Measurements from ENCODE around the gene SLC12A8. TPM values are rescaled to one million over a fixed set of nuclear protein-coding genes. Genes with fewer than 3 reads are reported as not detected.
"Not testable (repeated sequence)": the region's sequence is repeated elsewhere in the genome, so short reads cannot be mapped to it uniquely, and the experiment has no call there.

Gene SLC12A8
- total RNA-seq, 1 donor from 2014 or later = 2.3 TPM

DNA sequence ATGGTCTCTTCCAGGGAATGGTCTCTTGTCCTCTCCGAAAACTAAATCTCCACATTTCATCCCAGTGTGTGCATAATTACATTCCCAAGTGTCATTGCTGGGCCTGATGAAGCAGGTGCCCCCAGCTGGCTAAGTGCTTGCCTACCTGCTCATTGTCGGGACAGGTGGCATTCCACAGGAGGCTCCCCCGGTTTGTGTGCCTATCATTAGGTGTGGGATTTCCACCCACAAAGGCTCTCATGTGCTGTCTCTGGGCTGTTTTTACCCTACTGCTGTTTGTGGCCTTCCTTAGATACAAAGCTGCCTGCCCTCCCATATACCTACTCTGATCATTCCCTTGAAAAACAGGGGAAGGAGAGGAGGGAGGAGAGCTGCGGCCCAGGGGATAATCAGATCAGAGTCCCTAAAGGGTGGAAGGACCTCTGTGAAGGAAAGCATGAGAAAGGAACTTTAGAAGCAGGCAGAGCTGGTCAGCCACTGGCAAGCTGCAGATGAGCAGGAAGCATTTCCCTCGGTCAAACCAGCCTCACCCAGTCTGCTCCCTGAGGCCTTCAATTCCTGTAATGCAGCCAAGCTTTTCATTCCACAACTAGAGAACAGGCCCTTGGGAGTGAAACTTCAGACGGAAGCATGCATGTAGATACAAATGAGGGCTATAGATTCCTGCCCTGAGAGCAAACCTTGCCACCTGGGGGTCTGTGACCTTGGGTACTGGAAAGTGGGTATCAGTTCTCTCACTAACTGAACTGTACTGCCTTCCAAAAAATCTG is 96.1 kb downstream of the SLC12A8 start:
- no peak for DNase-seq (ENCODE audit: low spot score)

DNA sequence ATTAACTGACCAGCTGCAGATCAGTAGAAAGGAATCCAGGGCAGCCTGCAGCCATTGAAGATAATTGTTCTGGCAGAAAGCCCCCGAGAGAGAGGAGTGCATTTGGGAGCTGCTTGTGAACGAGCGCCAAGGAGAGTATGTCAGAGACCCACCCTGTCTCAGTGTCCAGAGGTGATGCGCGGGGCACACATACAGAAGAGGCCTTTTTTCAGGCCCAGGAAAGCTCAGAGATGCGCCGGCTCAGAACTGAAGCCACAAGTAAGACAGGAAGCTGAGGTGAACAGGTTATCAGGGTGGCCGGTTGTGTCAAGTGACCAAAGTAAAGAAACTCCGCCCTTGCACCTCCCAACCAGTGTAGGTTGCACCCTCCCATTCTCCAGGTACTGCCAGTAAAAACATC is 96.9 kb downstream of the SLC12A8 start:
- DNase-seq (ENCODE audit: low spot score) = no peak

DNA sequence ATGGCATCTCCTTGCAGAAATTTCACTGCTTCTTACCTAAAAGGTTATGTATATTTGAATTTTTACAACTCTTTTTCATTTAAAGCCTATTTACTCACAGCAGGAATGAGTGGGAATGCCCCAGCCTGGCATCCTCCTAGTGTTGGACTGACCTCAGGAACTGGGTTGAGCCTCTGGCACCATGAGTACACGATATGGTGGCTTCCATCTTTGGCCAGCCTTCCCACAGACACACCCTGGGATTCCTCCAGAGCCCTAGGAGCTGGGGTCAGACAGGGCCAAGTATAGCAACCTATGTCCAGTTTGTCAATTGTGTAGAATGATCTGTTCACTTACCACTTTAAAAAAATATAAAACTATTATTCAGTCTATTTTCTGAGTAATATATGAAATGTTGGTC is 99.6 kb downstream of the SLC12A8 start:
- no peak for DNase-seq (ENCODE audit: low spot score)

DNA sequence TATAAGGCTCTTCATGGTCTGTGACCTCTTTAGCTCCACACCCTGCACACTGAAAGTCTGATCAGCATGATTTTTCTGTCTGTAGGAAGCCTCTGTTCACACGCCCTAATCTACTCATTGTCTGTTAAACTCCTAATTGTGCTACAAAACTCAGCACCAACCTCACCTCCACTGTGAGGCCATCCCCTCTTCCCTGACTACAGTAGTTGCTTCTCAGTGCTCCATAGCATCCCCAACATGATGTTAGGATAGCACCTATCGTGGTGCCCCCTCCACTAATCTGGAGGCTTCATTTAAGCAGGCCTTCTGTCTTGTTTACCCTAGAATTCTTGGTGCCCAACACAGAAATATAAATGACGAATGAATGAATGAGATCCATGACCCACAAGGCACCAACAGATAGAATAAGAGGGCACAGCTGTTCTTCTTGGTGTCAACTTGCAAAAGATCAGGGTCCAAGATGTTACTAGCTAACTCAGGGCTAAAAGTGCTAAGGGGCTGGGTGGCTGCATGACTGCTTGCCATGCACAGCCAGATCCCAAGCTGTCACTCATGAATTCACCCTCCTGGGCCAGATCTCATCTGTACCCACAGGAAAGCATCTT is 101.6 kb downstream of the SLC12A8 start:
- no peak for DNase-seq (ENCODE audit: low spot score)

DNA sequence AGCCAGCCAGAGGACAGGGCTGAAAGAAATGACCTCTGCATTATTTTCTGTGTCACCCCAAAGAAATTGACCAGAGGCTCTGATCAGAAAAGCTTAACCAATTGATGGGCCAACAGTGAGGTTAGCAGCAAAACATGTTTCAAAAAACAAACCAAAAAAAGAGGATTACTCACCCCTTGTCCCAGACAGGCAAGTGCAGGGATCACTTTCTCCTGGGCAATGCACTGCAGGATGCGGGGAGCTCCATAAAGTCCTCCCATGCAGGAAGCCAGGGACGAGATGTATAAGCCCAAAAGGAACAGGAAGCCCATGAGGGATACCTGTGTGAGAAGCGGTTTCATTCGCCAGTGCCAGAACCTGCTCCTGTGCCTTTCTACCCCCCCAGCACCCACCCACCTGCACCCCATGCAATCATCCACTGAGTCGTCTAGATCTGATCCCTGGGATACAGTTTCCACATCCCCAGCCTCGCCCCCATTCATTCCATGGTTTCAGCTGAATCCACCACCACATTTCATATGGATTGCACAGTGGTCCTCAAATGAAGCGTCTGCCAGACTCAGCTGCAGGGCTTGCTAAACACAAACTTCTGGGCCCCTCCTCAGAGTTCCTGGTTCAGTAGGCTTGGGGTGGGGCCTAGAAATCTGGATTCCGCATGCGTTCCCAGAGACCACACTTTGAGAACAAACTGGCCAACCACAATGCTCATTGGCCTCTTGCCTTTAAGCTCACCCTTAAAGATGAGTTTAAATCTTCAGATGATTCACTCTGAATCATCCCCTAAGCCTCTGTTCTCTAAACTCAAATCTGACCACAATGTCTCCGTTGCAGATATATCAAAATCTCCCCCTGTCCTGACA is 102.3 kb downstream of the SLC12A8 start:
- no peak for DNase-seq (ENCODE audit: low spot score)

DNA sequence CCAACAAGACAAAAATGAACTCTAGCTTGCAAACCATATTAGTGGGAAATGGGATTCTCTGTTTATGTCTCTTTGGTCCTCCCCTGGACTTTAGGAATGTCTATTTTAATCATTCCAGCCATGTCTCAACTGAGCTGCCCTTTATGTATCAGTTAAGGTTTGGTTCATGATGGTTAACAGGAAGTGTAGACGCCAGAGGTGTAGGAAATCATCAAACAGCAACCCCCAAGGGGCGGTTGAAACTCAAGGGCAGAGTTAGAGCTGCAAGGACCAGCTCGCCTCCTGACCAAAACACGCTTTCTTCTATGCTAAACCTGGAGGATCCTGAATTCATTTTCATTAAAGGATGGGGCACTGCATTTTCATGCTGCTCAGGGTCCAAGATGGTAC is 103.0 kb downstream of the SLC12A8 start:
- DNase-seq (ENCODE audit: low spot score) = no peak

DNA sequence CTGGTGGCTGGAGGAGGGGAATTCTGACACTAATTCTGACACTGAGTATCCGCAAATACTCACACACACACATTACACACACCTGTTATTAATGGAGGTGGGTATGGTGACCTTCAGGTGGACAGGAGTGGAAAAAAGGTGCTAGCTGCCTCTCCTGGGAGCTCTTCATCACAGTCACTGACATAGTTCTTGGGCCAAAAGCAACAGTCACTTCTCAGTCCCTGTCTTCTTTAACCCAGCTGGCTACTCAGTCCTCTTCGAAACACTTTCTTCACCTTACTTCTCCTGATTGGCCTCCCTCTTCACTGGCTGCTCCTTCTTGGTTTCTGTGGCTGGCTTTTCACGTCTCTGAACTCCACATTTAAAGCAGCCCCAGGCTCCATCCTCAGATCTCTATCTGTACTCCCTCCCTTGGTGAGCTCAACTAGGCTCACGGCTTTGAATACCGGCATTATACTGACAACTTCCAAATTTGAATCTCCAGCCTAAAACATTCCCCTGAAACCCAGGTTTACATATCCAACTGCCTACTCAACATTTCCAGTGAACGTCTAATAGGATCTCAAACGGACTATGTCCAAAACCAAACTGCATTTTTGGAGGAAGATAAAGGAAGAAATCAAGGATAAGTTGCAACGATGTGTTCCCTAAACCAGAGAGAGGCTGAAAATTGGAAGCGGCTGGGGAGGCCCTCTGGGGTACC is 103.6 kb downstream of the SLC12A8 start:
- no peak for DNase-seq (ENCODE audit: low spot score)

DNA sequence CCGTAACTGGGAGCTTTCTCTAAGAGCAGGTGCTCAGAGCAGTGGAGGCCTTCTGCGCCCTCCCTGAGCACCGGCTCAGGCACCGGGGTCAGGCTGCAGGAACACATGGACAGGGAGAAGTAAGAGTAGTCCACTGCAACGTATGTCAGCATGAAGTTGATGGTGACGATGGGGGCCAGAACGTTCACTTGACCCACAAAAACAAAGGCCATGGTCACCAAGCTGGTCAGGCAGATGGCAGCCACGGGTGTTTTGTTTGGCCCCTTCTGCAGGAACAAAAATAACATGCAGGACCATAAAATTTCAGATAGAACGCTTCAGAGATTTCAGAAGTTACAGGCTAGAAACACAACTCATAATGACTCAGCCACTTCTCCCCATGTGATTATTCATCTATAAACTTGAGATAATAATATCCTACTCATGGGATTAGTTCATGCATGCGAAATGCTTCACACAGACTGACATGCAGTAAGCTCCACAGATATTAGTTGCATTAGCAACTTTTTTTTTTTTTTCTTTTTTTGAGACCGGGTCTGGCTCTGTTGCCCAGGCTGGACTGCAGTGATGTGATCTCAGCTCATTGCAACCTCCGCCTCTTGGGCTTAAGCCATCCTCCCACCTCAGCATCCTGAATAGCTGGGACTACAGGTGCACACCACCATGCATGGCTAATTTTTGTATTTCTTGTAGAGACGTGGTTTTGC is 104.5 kb downstream of the SLC12A8 start:
- no peak for DNase-seq (ENCODE audit: low spot score)

DNA sequence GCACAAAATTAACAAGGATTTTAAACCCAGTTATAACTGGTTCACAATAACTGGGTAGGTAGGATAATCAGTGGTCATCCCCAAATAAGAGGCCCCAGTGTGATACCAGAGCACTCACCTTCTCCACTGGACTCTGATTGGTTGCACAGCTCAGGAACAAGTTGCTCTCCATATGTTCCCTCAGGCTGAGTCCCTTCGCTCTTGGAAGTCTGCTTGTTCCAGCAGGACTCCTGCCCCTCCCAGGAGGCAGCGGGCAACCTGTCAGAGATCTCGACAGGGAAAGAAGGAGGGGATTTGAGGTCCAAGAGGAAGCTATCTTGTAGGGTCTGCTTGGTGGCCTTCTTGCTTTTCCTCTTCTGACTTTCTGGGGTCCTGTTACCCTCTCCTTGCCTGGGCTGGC is 105.2 kb downstream of the SLC12A8 start:
- no peak for DNase-seq (ENCODE audit: low spot score)

DNA sequence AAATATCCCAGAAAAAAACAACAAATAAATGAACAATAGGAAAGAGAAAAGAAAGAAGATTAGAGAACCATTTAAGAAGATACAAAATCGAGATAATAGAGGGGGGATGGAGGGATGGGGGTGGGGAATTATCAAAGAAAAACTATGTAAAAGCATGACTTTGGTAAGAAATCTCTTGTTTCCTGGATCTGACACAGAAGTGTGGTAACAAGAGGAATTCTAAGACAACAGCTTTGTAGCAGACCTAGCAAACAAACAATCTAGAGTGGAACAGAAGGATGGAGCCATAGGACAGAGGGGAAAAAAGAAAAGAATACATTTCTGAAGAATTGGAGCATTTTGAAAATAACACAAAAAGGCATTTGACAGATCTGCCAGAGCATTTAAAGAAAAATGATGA is 107.4 kb downstream of the SLC12A8 start:
- no peak for DNase-seq (ENCODE audit: low spot score)

DNA sequence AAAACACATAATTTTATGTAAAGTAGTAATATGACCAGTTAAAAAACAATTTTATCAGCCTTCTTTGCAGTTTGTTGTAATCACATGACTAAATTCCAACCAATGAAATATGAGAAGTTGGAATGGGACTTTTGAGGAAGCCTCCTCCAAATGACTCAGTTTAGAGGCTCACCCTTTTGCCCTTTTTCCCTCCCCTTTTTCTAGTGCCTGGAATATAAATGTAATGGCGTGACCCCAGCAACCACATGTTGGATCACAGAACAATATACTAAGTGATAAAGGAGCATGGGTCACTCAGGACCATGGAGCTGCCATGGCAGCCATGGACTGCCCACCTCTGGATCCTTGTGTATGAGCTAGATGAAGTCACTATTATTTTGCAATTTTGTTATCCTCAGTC is 107.9 kb downstream of the SLC12A8 start:
- DNase-seq (ENCODE audit: low spot score) = no peak

DNA sequence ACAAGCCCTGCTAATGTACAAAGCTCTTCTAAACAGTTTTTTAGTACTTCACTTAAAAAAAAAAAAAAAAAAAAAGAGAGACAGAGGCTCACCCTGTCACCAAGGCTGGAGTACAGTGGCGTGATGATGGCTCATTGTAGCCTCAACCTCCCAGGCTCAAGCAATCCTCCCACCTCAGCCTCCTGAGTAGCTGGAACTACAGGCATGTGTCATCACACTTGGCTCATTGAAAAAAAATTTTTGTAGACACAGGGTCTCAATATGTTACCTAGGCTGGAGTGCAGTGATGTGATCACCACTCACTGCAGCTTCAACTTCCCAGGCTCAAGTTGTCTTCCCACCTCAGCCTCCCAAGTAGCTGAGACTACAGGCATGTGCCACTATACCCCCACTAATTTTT is 109.1 kb downstream of the SLC12A8 start:
- DNase-seq (ENCODE audit: low spot score) = no peak

DNA sequence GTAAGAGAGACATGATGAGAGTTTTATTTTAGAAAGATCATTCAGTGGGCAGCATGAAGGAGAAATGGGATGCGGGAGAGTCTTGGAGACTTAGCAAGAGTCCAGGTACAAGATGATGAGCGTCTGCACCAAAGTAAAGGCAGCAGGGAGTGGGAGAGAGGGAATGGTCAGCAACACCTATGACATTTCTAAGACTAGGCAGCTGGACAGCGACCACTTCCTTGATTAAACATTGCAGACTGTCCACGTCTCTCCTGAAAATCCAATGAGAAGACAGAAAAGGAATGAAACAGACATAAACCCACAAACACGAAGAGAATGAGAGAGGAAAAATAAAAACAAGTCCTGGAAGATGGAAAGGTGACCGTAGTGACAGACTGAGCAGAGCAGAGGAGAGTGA is 110.1 kb downstream of the SLC12A8 start:
- DNase-seq (ENCODE audit: low spot score) = no peak

DNA sequence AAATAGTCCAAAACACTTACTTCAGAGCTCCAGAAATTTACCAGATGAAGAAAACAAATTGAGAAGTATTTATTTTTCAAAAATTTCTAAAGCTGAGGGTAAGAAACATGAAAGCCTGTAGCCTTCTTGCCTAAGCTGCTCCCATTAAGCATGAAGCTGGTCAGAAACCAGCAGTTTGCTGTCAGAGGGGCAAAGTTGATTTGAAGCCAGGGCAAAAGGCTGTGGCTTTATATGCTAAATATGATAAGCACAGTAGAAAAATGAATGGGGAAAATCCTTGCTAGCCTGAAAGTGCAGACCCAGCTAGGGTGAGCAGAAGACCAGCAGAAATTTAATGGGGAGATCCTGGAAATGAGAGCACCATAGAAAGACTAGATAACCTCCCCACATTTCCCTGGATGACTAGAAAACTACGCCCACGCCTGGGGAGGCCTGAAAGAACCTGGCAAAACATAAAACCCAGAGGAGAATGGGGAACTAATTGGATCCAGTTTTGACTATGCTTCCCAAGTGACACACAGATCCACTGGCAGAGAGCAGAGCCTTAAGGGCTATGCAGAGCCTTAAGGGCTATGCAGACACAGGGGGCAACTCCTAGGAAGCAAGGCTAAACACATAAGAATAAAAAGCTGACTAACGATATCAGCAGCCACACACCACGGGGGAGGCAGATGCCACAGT is 113.8 kb downstream of the SLC12A8 start:
- DNase-seq (ENCODE audit: low spot score) = no peak

DNA sequence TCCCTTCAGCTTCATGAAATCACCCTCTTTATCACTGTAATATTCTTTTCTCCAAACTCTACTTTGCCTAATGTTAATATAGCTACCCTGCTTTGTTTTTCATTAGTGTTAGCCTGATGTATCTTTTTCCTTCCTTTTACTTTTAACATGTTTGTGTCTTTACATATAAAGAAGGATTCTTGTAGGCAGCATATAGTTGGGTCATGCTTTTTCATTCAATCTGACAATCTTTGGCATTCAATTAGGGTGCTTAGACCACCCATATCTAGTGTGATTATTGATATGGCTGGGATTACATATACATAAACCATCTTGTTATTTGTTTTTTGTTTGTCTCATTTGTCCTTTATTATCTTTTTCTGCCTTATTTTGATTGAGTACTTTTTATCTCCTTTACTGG is 121.9 kb downstream of the SLC12A8 start:
- DNase-seq (ENCODE audit: low spot score) = no peak

DNA sequence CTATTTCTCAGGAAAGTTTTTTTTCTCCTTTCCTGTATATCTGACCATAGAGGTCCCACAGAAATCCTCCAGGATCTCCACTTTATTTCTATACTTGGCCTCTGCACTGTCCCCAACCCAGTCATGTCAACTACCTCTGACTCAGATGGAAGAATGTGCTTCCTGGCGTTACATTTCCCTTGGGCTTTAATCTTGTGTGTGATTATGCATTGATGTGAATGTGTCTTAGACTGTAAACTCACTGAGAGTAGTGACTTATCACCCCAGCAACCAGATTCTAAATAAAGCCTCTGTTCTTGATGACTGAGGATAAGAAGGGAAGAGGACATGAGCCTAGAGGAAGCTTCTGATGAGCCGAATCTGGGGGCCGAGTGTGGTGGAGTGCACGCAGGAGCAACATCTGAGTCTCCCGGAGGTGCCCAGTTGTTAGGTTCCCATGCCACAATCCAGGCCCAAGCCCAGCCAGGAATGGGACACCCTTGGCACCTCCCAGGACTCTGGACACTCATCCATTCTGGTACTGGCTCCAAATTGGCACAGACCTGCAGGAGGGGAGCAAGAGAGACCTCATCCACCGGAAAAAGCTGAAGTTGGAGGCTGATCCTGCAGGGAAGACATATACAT is 124.7 kb downstream of the SLC12A8 start:
- DNase-seq (ENCODE audit: low spot score) = no peak

DNA sequence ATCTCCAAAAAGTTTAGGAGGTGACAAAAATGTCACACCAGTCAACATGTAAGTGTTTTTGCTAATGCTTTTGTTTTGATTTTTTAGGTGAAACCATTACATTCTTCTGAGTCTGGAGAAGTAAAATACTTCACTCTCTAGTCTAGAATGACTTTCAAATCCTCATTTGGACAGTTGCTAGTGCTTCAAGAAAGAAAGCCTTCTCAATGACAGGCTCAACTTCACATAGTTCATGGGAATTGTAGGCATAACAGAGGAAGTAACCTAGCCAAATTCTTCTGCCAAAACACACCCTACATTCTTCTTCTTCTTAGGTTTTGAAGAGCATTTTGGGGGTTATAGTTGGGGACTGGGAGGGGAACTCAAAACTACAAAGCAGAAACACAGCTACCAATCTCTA is 127.4 kb downstream of the SLC12A8 start:
- DNase-seq (ENCODE audit: low spot score) = no peak

DNA sequence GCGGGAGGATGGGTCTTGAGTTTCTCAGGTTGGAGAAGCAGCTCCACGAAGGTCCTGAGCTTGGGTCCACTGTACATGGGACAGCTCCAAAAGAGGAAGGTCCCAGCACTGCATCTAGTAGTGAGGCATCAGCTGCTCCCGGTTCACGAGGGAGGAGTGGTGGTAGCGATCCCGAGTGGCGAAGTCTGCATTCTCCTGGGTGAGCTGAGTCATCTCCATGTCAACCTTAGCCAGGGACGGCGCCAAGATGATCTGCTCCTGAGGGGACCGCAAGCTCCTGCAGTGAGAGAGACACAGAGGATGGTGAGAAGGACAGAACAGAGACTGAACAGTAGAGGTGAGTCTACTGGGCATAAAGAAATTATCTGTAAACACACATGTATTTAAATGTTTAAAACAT is 128.8 kb downstream of the SLC12A8 start:
- no peak for DNase-seq (ENCODE audit: low spot score)

DNA sequence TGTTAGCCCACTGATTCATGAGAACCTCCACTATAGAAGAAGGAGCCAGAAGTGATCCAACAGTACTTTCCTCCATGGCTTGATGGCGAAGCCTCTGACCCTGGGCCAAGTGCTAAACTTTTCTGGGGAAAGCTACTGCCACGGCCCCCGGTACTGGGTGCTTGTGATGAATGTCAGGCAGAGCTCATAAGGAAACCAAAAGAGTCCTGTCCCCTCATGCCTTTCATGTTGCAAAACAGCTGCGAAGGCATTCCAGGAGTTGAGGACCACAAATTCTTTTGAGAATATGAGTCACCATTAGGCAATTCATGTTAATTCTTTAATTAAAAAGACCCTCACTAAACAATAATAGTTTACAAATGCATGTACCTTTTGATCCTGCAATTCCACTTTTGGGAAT is 130.2 kb downstream of the SLC12A8 start:
- DNase-seq (ENCODE audit: low spot score) = not testable (repeated sequence)

DNA sequence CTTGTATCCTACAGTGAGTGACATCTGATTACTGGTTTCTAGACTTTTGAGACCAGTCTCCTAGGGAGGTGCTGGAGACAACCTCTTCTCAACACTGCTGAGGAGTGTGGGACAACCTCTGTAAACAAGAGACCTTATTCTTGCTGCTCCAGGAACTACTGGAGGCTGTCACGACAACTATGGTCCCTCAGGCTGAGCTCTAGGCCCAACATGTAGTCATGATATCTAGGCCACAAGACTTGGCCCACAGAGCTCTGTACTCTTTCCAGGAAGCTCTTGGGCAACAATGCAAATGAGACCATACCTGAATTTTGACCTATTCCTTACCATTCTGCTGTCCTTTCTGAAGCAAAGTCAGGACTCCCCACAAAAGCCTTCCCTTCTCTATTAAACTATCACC is 132.5 kb downstream of the SLC12A8 start:
- no peak for DNase-seq (ENCODE audit: low spot score)

Data from mesenteric fat pad (tissue), 1 donor.